SK-N-SH (cell line): Measurements from ENCODE around the gene PPP2R5D. TPM values are rescaled to one million over a fixed set of nuclear protein-coding genes. Genes with fewer than 3 reads are reported as not detected.

ENCODE experiments used
- CTCF ChIA-PET: fragments of 300-600, 350-600 bp; formaldehyde crosslinking; extraction: SDS; loops from one replicate; lab custom pipeline; 2021; lab: Yijun Ruan, JAX
- POLR2A ChIA-PET: fragments of 350-600 bp; sonication (Branson Sonifier 250); formaldehyde crosslinking; extraction: SDS; loops from one replicate; lab custom pipeline; 2020; ENCODE audit warnings: antibody characterized with exemption, inconsistent platforms; lab: Yijun Ruan, JAX
- DNase-seq: peaks from one replicate; pipeline ENCODE4 v3.0.0; 2012
- H2AFZ ChIP-seq: fragments of 200-600 bp; sonication (generic); 2 replicates; pipeline ENCODE4 v1.8.1; 2016; ENCODE audit warnings: antibody characterized with exemption, mild to moderate bottlenecking, low read depth
- H3F3A ChIP-seq: fragments of 200-600 bp; sonication (generic); replicated peaks from 2 replicates; pipeline ENCODE3; 2016; ENCODE audit warnings: antibody characterized with exemption, mild to moderate bottlenecking; ENCODE audit not compliant: insufficient read depth
- H3K27ac ChIP-seq, 2 experiments: fragments of 200-500 bp in 1 of 2; fragments of 200-600 bp in 1 of 2; sonication (Bioruptor generic) in 1 of 2; sonication (generic), shearing (Covaris generic) in 1 of 2; 2 replicates each; pipeline versions ENCODE4 v1.5.1 to v1.6.1; 2014 to 2016; ENCODE audit warnings: low read depth in 2 of 2, inconsistent platforms in 1 of 2, low read length in 1 of 2, mild to moderate bottlenecking in 1 of 2, mixed read lengths in 1 of 2
- H3K27me3 ChIP-seq: fragments of 200-600 bp; sonication (generic), shearing (Covaris generic); 2 replicates; pipeline ENCODE4 v1.6.1; 2016; ENCODE audit warnings: mixed run types; ENCODE audit not compliant: insufficient read depth
- H3K36me3 ChIP-seq, 2 experiments: fragments of 200-500 bp in 1 of 2; fragments of 200-600 bp in 1 of 2; sonication (Bioruptor generic) in 1 of 2; sonication (generic) in 1 of 2; replicated peaks in 1 of 2; 2 replicates each; pipeline versions ENCODE3 to v1.5.1; 2014 to 2016; ENCODE audit warnings: low read length in 1 of 2, mild to moderate bottlenecking in 1 of 2; ENCODE audit not compliant: insufficient read depth in 2 of 2, control insufficient read depth in 1 of 2
- H3K4me1 ChIP-seq, 2 experiments: fragments of 200-500 bp in 1 of 2; fragments of 200-600 bp in 1 of 2; sonication (Bioruptor generic) in 1 of 2; sonication (generic), shearing (Covaris generic) in 1 of 2; 2 replicates each; pipeline versions ENCODE4 v1.5.1 to v1.6.1; 2014 to 2016; ENCODE audit warnings: low read depth in 1 of 2, low read length in 1 of 2, mixed run types in 1 of 2; ENCODE audit not compliant: insufficient read depth in 2 of 2, control insufficient read depth in 1 of 2
- H3K4me2 ChIP-seq: fragments of 200-600 bp; sonication (generic), shearing (Covaris generic); 2 replicates; pipeline ENCODE4 v1.6.1; 2017; ENCODE audit warnings: mixed run types
- H3K4me3 ChIP-seq, 2 experiments: fragments of 200-500 bp in 1 of 2; fragments of 200-600 bp in 1 of 2; sonication (Bioruptor generic) in 1 of 2; sonication (generic), shearing (Covaris generic) in 1 of 2; 2 replicates each; pipeline versions ENCODE4 v1.5.1 to v1.8.1; 2014 to 2016; ENCODE audit warnings: low read depth in 2 of 2, inconsistent platforms in 1 of 2, low read length in 1 of 2, mild to moderate bottlenecking in 1 of 2, mixed read lengths in 1 of 2, moderate library complexity in 1 of 2
- H3K79me2 ChIP-seq: fragments of 200-600 bp; sonication (generic); 2 replicates; pipeline ENCODE4 v1.8.1; 2017; ENCODE audit warnings: mild to moderate bottlenecking; ENCODE audit not compliant: insufficient read depth
- H3K9ac ChIP-seq: fragments of 200-600 bp; sonication (generic); 2 replicates; pipeline ENCODE4 v1.6.1; 2017; ENCODE audit warnings: mixed run types
- H3K9me2 ChIP-seq: fragments of 200-600 bp; sonication (generic); 2 replicates; pipeline ENCODE4 v1.6.1; 2017; ENCODE audit warnings: mixed run types
- H3K9me3 ChIP-seq: fragments of 200-600 bp; sonication (generic); 2 replicates; pipeline ENCODE4 v1.6.1; 2017; ENCODE audit warnings: mixed run types, mild to moderate bottlenecking, moderate library complexity
- H4K20me1 ChIP-seq: fragments of 200-600 bp; sonication (generic); 2 replicates; pipeline ENCODE4 v1.6.1; 2017; ENCODE audit warnings: mild to moderate bottlenecking, mixed run types; ENCODE audit not compliant: insufficient read depth
- CHD2 ChIP-seq: fragments of 150-350 bp; IDR thresholded peaks from 2 replicates; pipeline ENCODE4 v1.6.1; 2018; ENCODE audit warnings: low read length; ENCODE audit not compliant: partially characterized antibody
- EP300 ChIP-seq, 2 experiments: IDR thresholded peaks; 2 replicates each; pipeline versions ENCODE4 v1.4.0 to v1.6.1; 2012; ENCODE audit warnings: borderline replicate concordance in 1 of 2, low read depth in 1 of 2, low read length in 1 of 2
- FOSL2 ChIP-seq: IDR thresholded peaks from 2 replicates; pipeline ENCODE4 v1.4.0; 2012; ENCODE audit warnings: low read depth, mild to moderate bottlenecking, moderate library complexity, borderline replicate concordance
- FOXM1 ChIP-seq: IDR thresholded peaks from 2 replicates; pipeline ENCODE4 v1.4.0; 2012; ENCODE audit warnings: low read depth, mild to moderate bottlenecking
- GABPA ChIP-seq: IDR thresholded peaks from 2 replicates; pipeline ENCODE4 v1.4.0; 2012; ENCODE audit warnings: low read depth, mild to moderate bottlenecking
- GATA2 ChIP-seq: sonication (generic); formaldehyde crosslinking; IDR thresholded peaks from 2 replicates; pipeline ENCODE4 v1.5.0; 2020; ENCODE audit warnings: mild to moderate bottlenecking, missing genetic modification reagents
- MEF2A ChIP-seq: IDR thresholded peaks from 2 replicates; pipeline ENCODE4 v1.4.0; 2012; ENCODE audit warnings: low read depth, borderline replicate concordance
- NFIC ChIP-seq: IDR thresholded peaks from 2 replicates; pipeline ENCODE4 v1.4.0; 2012; ENCODE audit warnings: borderline replicate concordance
- NRF1 ChIP-seq: IDR thresholded peaks from 2 replicates; pipeline ENCODE4 v1.6.1; 2012; ENCODE audit warnings: low read depth, mild to moderate bottlenecking, low read length
- RAD21 ChIP-seq: IDR thresholded peaks from 2 replicates; pipeline ENCODE4 v1.6.1; 2012; ENCODE audit warnings: mild to moderate bottlenecking, low read length
- SMC3 ChIP-seq: IDR thresholded peaks from 2 replicates; pipeline ENCODE4 v1.6.1; 2012; ENCODE audit warnings: low read depth, low read length, improper control_type of control experiment
- TCF12 ChIP-seq: IDR thresholded peaks from 2 replicates; pipeline ENCODE4 v1.4.0; 2012
- YY1 ChIP-seq: IDR thresholded peaks from 2 replicates; pipeline ENCODE4 v1.4.0; 2012; ENCODE audit warnings: low read depth, mild to moderate bottlenecking
- WGBS: methylation state at CpG from one replicate; pipeline ENCODE4 v1.1.6; 2017; ENCODE audit warnings: low lambda C conversion rate; 5-methylcytosine and 5-hydroxymethylcytosine counted together
- polyA plus RNA-seq, 3 experiments: library from polyadenylated mRNA; depleted of rRNA; stranded (reverse); fragments of >200 nt; gene quantifications; 2 replicates each; pipeline ENCODE4 v1.2.3, GENCODE V29; 2012
- TF ChIP-seq, protein P1 (sequence below): IDR thresholded peaks from 2 replicates; pipeline ENCODE4 v1.4.0; 2012; ENCODE audit warnings: low read depth
- TF ChIP-seq, protein P2 (sequence below): fragments of 150-350 bp; IDR thresholded peaks from 2 replicates; pipeline ENCODE4 v1.6.1; 2017; ENCODE audit warnings: antibody characterized with exemption, low read length, low read depth, borderline replicate concordance
- TF ChIP-seq, protein P3 (sequence below): fragments of 200-600 bp; sonication (generic); IDR thresholded peaks from 2 replicates; pipeline ENCODE4 v1.6.1; 2017; ENCODE audit warnings: antibody characterized with exemption, mild to moderate bottlenecking, moderate library complexity

PPP2R5D gene
- polyA plus RNA-seq, 1 of the 3 experiments (the other 2 are of a cell fraction): 37.6 TPM

DNA sequence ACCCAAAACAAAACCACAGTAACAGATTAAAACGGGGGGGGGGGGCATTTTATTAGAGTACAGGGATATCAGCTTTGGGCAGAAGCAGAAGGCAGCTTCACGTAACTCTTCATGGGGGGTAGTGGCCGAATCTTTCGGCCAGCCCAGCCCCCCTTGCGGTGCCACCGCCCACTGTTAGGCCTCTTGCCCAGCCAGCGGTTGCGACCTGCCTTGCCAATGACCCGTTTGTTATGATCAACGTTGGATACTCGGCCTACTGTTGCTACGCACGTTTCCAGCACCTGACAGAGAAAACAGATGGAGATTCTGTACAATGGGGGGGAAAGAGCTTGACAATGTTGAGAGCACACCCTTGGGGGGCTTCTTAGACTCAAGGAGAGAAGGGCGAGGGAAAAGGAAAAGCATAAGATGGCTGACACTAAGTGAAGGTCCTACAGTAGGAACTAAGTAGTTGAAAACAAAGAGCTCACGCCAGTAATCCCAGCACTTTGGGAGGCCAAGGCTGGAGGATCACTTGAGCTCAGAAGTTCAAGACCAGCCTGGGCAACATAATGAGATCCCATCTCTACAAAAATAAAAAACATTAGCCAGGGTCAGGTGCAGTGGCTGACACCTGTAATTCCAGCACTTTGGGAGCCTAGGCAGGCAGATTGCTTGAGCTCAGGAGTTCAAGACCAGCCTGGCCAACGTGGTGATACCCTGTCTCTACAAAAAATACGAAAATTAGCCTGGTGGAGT, 70.0 kb downstream of the PPP2R5D start:
- peak; percentile 50 for DNase-seq
- Histone ChIP-seq H3K9me2 (no peaks in the 10 kb centered on the region), H2AFZ (0 out of 2 replicates have a peak overlapping the region, but pooled peaks have one; percentile 1), H3K79me2 (peaks cover 67% of the 10 kb centered on the region), H3K4me3 (peak overlapping the region; percentile 78 to 95), H3F3A (peaks cover 11% of the 10 kb centered on the region), H3K9me3 (no peaks in the 10 kb centered on the region), H3K27me3 (no peaks in the 10 kb centered on the region), H3K9ac (peak overlapping the region; percentile 98; the same call in 1 of the 2 replicates), H3K4me2 (peak overlapping the region; percentile 99), H3K36me3 (peaks cover 7 to 31% of the 10 kb centered on the region in 2 experiments), H4K20me1 (no peaks in the 10 kb centered on the region), H3K27ac (peak overlapping the region; percentile 87 to 88), H3K4me1 (peaks cover 11 to 33% of the 10 kb centered on the region in 2 experiments)
- 70% methylated on average over 17 of the region's 17 CpGs for WGBS
- CTCF ChIA-PET: interaction anchor here (0.9 to 1.7 kb wide), 8 partner anchors 9 to 153 kb away, joined by 3 to 8 read pairs (median 4); no protein-coding TSS in a partner anchor
- no peak for TF ChIP-seq SMC3
- no peak for TF ChIP-seq MEF2A
- TF ChIP-seq GATA2 (CRISPR knock-in tag): no peak
- TF ChIP-seq FOXM1: no peak
- TF ChIP-seq, protein P1, sequence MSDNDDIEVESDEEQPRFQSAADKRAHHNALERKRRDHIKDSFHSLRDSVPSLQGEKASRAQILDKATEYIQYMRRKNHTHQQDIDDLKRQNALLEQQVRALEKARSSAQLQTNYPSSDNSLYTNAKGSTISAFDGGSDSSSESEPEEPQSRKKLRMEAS: no peak
- no peak for TF ChIP-seq EP300 (IDR thresholded peaks at IDR 0.05; ENCODE audit: borderline replicate concordance in 1 of 2, low read depth in 1 of 2, low read length in 1 of 2)
- TF ChIP-seq NRF1: no peak
- TF ChIP-seq, protein P2, sequence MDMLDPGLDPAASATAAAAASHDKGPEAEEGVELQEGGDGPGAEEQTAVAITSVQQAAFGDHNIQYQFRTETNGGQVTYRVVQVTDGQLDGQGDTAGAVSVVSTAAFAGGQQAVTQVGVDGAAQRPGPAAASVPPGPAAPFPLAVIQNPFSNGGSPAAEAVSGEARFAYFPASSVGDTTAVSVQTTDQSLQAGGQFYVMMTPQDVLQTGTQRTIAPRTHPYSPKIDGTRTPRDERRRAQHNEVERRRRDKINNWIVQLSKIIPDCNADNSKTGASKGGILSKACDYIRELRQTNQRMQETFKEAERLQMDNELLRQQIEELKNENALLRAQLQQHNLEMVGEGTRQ: no peak
- TF ChIP-seq, protein P3, sequence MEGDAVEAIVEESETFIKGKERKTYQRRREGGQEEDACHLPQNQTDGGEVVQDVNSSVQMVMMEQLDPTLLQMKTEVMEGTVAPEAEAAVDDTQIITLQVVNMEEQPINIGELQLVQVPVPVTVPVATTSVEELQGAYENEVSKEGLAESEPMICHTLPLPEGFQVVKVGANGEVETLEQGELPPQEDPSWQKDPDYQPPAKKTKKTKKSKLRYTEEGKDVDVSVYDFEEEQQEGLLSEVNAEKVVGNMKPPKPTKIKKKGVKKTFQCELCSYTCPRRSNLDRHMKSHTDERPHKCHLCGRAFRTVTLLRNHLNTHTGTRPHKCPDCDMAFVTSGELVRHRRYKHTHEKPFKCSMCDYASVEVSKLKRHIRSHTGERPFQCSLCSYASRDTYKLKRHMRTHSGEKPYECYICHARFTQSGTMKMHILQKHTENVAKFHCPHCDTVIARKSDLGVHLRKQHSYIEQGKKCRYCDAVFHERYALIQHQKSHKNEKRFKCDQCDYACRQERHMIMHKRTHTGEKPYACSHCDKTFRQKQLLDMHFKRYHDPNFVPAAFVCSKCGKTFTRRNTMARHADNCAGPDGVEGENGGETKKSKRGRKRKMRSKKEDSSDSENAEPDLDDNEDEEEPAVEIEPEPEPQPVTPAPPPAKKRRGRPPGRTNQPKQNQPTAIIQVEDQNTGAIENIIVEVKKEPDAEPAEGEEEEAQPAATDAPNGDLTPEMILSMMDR: no peak
- no peak for TF ChIP-seq TCF12
- no peak for TF ChIP-seq RAD21
- TF ChIP-seq CHD2: no peak
- TF ChIP-seq FOSL2: no peak
- TF ChIP-seq NFIC: no peak
- no peak for TF ChIP-seq YY1
- TF ChIP-seq GABPA: no peak
- POLR2A ChIA-PET: interaction anchor here (0.6 to 2.5 kb wide), 19 partner anchors 10 to 522 kb away, joined by 3 to 8 read pairs (median 4); partner anchors contain the start of genes CNPY3, KLHDC3, MEA1 and PPP2R5D
